Stomach (tissue), 9 donors: ENCODE measurements around the gene CNEP1R1. TPM values are rescaled to one million over a fixed set of nuclear protein-coding genes. Genes with fewer than 3 reads are reported as not detected.

Experiments
- DNase-seq, 2 donors: peaks; one replicate each; pipeline versions ENCODE4 v3.0.0 to v3.0.0-alpha.2; 2013 to 2019
- H3K27ac ChIP-seq, 5 donors: fragments of 200-600 bp in 4 of 5; sonication (generic) in 4 of 5; one replicate each; pipeline ENCODE4 v1.5.1; 2013 to 2019; ENCODE audit warnings: mild to moderate bottlenecking in 1 of 5, moderate library complexity in 1 of 5
- H3K27me3 ChIP-seq, 3 donors: fragments of 200-600 bp; sonication (generic); one replicate each; pipeline ENCODE4 v1.5.1; 2017 to 2019; ENCODE audit warnings: mixed run types in 1 of 3
- H3K36me3 ChIP-seq, 4 donors: fragments of 200-600 bp; sonication (generic); 1 replicate in 3 of 4; 2 replicates in 1 of 4; pipeline ENCODE4 v1.5.1; 2016 to 2019
- H3K4me1 ChIP-seq, 4 donors: fragments of 200-600 bp; sonication (generic); one replicate each; pipeline ENCODE4 v1.5.1; 2016 to 2019
- H3K4me3 ChIP-seq, 4 donors: fragments of 200-600 bp; sonication (generic) in 3 of 4; one replicate each; pipeline ENCODE4 v1.5.1; 2016 to 2019; ENCODE audit warnings: mild to moderate bottlenecking in 1 of 4
- H3K9me3 ChIP-seq, 4 donors: fragments of 200-600 bp; sonication (generic); one replicate each; pipeline ENCODE4 v1.5.1; 2016 to 2019
- EP300 ChIP-seq: sonication (generic); formaldehyde crosslinking; IDR thresholded peaks from one replicate; pipeline ENCODE4 v1.6.1; 2017; ENCODE audit warnings: antibody characterized with exemption
- POLR2A ChIP-seq, 4 donors: fragments of 450-650 bp; IDR thresholded peaks; one replicate each; pipeline ENCODE4 v1.6.1; 2016; ENCODE audit warnings: antibody characterized with exemption in 4 of 4, control low read depth in 2 of 4, mild to moderate bottlenecking in 1 of 4, moderate library complexity in 1 of 4
- POLR2AphosphoS5 ChIP-seq, 3 donors: sonication (generic); formaldehyde crosslinking; IDR thresholded peaks; one replicate each; pipeline ENCODE4 v1.6.1; 2016; ENCODE audit warnings: antibody characterized with exemption in 3 of 3
- WGBS, 5 donors: extraction: QIAGEN DNeasy Blood & Tissue Kit in 3 of 5; methylation state at CpG; one replicate each; pipeline versions ENCODE4 v1.1.5 to v1.1.7; 2013 to 2018; 5-methylcytosine and 5-hydroxymethylcytosine counted together
- intact Hi-C: fragments of 100-400 bp; cut with DNase I; formaldehyde crosslinking; loops from one replicate; pipeline ENCODE4 v1.15.1; 2023; ENCODE audit warnings: low total_unique reads
- polyA plus RNA-seq, 3 donors: library from polyadenylated mRNA; stranded (reverse); fragments of 200-250 nt; gene quantifications; one replicate each; pipeline ENCODE4 v1.2.3, GENCODE V29; 2013
- total RNA-seq, 5 donors: library from RNA; depleted of rRNA; stranded (reverse); fragments of >200 nt; gene quantifications; one replicate each; pipeline versions ENCODE4 v1.1.0 to v1.2.3, GENCODE V29; 2014 to 2016
- TF ChIP-seq, protein P1 (sequence below), 7 experiments: fragments of 450-650 bp in 4 of 7; fragments of 200-600 bp in 3 of 7; sonication (generic) in 3 of 7; IDR thresholded peaks; one replicate each; pipeline ENCODE4 v1.5.1; 2016 to 2019; ENCODE audit warnings: antibody characterized with exemption in 7 of 7, control low read depth in 2 of 7, mild to moderate bottlenecking in 1 of 7
- donor health status: healthy with polysubstance abuse.
- donor health status: Bipolar disorder and iron deficiency.
- donor health status: healthy.

The CNEP1R1 gene
- total and polyA plus RNA-seq, 8 donors = 4.8 to 36.8 (median 19.2) TPM; not detected in 1

DNA sequence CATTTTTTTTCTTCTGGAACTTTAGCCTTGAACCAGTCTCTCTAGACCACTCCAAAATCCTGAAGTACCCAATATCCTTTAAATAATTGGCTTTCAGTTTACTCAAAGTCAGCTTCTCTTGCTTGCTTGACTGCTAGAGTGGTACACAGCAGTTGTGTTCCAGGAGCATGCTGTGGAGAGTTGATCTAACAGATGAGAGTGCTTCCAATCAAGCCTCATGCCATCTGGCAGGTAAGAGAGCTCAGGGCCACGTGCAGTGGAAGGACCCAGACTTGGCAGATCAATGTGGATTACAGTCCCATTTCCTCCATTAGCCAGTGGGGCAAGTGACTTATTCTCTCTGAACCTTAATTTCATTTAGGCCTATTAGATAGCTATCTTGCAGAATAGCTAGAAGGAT is 15.7 kb downstream of the CNEP1R1 start:
- Histone ChIP-seq H3K27me3 (peaks cover 0 to 4% (median 0%) of the 10 kb centered on the region in 3 donors), H3K9me3 (no peaks in the 10 kb centered on the region), H3K36me3 (peaks cover 0 to 18% (median 16%) of the 10 kb centered on the region in 4 donors), H3K27ac (no peak overlapping the region), H3K4me3 (no peak overlapping the region), H3K4me1 (peaks cover 6 to 44% (median 28%) of the 10 kb centered on the region in 4 donors)
- 47 to 65% (median 56%) methylated on average over 1 of the region's 1 CpG for WGBS, 5 donors
- TF ChIP-seq EP300 (no peak), POLR2A (IDR thresholded peaks at IDR 0.05) (no peak), POLR2AphosphoS5 (IDR thresholded peaks at IDR 0.05) (no peak)
- TF ChIP-seq, protein P1, sequence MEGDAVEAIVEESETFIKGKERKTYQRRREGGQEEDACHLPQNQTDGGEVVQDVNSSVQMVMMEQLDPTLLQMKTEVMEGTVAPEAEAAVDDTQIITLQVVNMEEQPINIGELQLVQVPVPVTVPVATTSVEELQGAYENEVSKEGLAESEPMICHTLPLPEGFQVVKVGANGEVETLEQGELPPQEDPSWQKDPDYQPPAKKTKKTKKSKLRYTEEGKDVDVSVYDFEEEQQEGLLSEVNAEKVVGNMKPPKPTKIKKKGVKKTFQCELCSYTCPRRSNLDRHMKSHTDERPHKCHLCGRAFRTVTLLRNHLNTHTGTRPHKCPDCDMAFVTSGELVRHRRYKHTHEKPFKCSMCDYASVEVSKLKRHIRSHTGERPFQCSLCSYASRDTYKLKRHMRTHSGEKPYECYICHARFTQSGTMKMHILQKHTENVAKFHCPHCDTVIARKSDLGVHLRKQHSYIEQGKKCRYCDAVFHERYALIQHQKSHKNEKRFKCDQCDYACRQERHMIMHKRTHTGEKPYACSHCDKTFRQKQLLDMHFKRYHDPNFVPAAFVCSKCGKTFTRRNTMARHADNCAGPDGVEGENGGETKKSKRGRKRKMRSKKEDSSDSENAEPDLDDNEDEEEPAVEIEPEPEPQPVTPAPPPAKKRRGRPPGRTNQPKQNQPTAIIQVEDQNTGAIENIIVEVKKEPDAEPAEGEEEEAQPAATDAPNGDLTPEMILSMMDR (IDR thresholded peaks at IDR 0.05) = no peak
- no peak for DNase-seq
- intact Hi-C loops = no loop called here

GRCh38 chr16:50043358-50043757 is 18.3 kb downstream of the CNEP1R1 start:
- no peak for DNase-seq
- intact Hi-C loops = no loop called here
- Histone ChIP-seq H3K9me3 (no peaks in the 10 kb centered on the region), H3K27ac (no peak overlapping the region), H3K4me1 (peaks cover 0 to 17% (median 8%) of the 10 kb centered on the region in 4 donors), H3K27me3 (peaks cover 0 to 8% (median 0%) of the 10 kb centered on the region in 3 donors), H3K4me3 (no peak overlapping the region), H3K36me3 (no peaks in the 10 kb centered on the region)
- WGBS, 5 donors = 64 to 78% (median 76%) methylated on average over 5 of the region's 5 CpGs
- no peak for TF ChIP-seq EP300

DNA sequence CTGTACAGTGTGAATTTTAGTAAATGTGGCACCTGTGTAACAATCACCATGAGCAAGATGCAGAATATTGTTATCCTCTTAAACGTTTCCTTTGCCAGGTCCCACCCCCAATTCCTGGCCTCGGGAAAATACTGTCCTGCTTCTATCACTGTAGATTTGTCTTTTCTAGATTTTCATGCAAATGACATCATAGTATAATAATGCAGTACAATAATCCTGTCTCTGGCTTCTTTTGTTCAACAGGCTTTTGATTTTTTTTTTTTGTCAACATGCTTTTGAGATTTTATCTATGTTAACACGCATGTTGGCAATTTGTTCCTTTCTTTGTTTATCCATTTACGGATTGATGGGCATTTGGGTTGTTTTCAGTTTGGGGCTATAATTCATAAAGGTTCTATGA is 20.4 kb downstream of the CNEP1R1 start:
- intact Hi-C loops = no loop called here
- Histone ChIP-seq H3K9me3 (no peaks in the 10 kb centered on the region), H3K27me3 (peaks cover 0 to 8% (median 0%) of the 10 kb centered on the region in 3 donors), H3K4me3 (no peak overlapping the region), H3K4me1 (no peaks in the 10 kb centered on the region), H3K36me3 (no peaks in the 10 kb centered on the region), H3K27ac (no peak overlapping the region)
- DNase-seq = no peak
- 18 to 44% (median 28%) methylated on average over 4 of the region's 4 CpGs for WGBS, 5 donors
- TF ChIP-seq, protein P1 (IDR thresholded peaks at IDR 0.05) = no peak

DNA sequence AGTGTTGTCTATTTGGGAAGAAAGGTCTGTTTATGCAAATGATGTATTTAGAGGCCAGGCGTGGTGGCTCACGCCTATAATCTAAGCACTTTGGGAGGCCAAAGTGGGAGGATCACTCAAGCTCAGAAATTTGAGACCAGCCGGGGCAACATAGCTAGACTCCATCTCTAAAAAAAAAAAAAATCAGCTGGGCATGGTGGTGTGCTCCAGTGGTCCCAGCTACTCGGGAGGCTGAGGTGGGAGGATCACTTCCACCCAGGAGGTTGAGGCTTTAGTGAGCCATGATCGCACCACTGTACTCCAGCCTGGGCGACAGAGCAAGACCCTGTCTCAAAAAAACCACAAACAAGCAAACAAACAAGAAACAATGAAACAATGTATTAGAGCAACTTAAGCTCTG is 21.8 kb downstream of the CNEP1R1 start:
- H3K9me3 ChIP-seq = no peaks in the 10 kb centered on the region
- intact Hi-C loops = no loop called here
- no peak overlapping the region for H3K27ac ChIP-seq
- no peak for DNase-seq
- TF ChIP-seq EP300 (no peak), POLR2A (IDR thresholded peaks at IDR 0.05) (no peak), POLR2AphosphoS5 (IDR thresholded peaks at IDR 0.05) (no peak)
- TF ChIP-seq, protein P1 (IDR thresholded peaks at IDR 0.05) = no peak
- WGBS, 5 donors = 86 to 94% (median 90%) methylated on average over 6 of the region's 6 CpGs
- H3K4me3 ChIP-seq = no peak overlapping the region
- H3K36me3 ChIP-seq = no peaks in the 10 kb centered on the region
- H3K27me3 ChIP-seq = peaks cover 0 to 8% (median 0%) of the 10 kb centered on the region in 3 donors
- H3K4me1 ChIP-seq = no peaks in the 10 kb centered on the region

DNA sequence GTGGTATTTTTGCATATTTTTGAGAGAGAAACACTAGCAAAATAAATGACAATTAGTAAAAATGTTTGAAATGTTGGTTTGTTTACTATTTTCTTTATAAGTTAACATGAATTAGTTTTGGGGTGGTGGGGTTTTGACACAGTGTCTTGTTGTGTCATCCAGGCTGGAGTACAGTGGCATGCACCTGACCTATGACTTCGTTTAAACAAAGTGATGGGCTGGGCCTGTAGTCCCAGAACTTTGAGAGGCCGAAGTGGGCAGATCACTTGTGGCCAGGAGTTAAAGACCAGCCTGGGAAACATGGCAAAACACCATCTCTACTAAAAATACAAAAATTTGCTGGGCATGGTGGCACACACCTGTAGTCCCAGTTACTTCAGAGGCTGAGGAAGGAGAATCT is 22.8 kb downstream of the CNEP1R1 start:
- intact Hi-C loops = no loop called here

More for the DNA sequence above, 22.8 kb downstream of the CNEP1R1 start:
- peaks cover 0 to 8% (median 0%) of the 10 kb centered on the region in 3 donors for H3K27me3 ChIP-seq
- H3K27ac ChIP-seq = no peak overlapping the region
- DNase-seq = no peak
- TF ChIP-seq POLR2AphosphoS5 (IDR thresholded peaks at IDR 0.05) (no peak), POLR2A (IDR thresholded peaks at IDR 0.05) (no peak)
- no peak overlapping the region for H3K4me3 ChIP-seq
- H3K4me1 ChIP-seq = no peaks in the 10 kb centered on the region
- 55 to 75% (median 67%) methylated on average over 2 of the region's 2 CpGs for WGBS, 5 donors
- no peaks in the 10 kb centered on the region for H3K9me3 ChIP-seq
- no peaks in the 10 kb centered on the region for H3K36me3 ChIP-seq
